GM08714 (cell line): ENCODE measurements around the gene PDE4D.

Experiments
- H3K4me3 ChIP-seq: fragments of 200-500 bp; sonication (Bioruptor generic); 2 replicates; pipeline ENCODE4 v1.5.1; 2014; ENCODE audit warnings: mild to moderate bottlenecking, low read length, inconsistent platforms
- ZNF274 ChIP-seq: IDR thresholded peaks from 2 replicates; pipeline ENCODE4 v1.6.1; 2012; ENCODE audit warnings: mild to moderate bottlenecking, low read depth, low read length

Gene PDE4D

DNA sequence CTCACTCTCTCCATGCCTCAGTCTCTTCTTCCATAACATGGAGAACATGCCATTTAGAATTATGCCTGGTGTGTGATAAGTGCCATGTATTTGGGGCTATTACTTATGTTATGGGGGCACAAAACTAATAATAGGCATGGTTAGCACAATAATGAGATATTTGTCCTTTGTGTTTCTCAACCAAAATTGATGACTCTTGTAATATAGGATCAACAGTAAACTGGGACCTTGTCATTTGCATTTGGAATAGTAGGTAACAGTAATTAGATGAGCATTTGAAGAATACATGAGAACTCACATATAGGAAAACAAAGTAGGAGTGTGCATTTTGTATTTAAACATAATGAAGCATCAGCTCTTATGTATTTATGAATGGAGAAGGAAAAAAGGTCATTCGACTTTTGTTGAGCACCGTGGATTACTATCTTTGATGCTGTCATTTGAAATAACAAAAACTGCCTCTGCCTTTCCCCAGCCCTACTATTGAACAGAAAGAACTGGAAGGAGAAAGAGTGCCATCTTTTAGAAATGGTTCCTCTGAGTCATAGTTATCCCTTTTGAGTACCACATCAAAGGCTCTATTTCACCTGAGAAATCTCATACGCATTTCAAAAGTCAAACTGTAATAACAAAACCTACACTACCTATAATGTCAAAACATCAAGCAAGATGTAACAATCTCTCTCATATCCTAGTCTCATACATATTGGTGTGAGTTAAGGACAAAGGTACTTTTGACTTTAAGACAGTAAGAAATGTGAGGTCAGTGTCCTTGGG is 655.2 kb downstream of the PDE4D start:
- TF ChIP-seq ZNF274 = no peak
- no peak overlapping the region for H3K4me3 ChIP-seq

DNA sequence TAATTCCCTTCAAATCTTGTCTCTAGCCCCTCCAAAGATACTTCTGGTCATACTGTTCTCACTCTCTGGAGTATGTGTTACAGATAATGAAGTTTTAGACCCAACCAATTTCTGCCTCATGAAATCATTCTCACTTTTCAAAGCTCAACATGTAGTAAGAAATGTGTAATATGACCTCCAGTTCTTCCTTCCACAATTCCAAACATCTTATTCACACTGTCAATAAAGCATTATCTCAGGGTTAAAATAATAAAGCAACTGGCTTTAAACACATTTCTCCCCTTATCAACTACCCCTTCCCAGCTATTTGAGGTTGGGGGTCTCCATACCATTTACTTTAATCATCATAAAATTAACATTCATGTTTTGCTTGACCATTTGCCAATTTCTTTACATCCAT is 656.5 kb downstream of the PDE4D start:
- no peak overlapping the region for H3K4me3 ChIP-seq
- no peak for TF ChIP-seq ZNF274

DNA sequence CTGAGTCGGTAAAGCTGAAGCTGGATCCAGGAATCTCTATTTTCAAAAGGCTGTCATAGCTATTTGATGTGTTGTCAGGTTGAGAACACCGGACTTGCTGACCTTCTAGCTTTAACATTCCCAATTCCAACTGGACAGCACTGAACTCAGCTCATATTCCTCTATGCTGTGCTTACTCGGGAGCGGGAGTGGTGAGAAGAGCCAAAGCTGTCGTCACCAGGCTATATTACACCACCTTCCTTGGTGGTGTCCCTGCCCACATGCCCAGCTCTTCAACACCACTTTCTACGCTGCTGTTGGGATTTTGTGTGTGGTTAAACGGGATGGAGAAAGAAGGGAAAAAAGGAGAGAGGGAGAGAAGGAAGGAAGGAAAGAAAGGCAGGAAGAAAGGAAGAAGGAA is 657.1 kb downstream of the PDE4D start:
- no peak for TF ChIP-seq ZNF274

DNA sequence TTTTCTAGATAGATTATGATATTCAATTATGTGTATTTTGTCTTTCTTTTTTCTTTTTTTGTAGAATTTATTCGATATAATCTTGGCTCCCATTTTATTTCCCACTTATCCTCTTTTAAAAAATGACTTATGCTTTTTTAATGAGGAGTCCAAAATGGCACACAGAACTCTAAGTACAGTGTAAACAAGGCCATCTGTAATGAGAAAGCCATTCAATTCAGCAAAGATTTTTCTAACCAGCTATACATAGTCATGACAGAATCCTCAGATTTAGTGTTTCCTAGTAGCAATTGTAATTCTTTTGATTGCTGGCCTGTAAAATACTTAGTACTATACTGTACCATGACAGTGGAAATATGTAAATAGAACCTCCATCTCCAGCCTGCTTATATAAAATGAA is 659.3 kb downstream of the PDE4D start:
- no peak overlapping the region for H3K4me3 ChIP-seq
- no peak for TF ChIP-seq ZNF274

More for the DNA sequence above, 657.1 kb downstream of the PDE4D start:
- H3K4me3 ChIP-seq = no peak overlapping the region

DNA sequence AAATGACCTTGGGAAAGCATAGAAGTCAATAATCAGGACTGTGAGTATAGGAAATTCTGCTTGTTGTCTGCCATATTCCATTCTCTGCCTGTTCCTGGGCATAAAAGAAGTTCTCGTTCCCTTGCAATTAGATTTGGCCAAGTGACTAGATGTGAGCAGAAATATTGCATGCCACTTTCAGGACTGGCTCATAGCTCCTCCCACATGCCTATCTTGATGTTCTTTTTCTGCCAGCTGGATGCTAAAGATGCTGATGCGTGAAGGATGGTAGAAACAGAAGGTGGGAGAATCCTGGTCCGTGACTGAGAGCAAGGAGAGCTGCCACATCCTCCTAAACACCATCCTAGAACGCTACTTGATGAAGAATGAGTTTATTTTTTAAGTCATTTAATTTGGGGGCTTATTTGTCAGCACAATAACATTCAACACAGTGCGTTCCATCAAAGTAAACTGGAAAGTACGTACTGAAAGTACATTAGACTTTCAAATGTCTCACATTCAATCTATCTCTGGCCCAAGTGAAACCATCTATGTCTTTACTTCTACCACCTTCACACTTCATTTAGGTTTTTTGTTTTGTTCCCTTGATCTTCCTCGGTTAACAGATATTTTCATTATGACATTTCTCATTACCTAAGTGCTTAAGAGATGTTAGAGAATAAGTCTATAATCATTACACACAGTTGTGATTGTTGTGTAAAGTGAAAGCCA is 662.1 kb downstream of the PDE4D start:
- H3K4me3 ChIP-seq = no peak overlapping the region
- no peak for TF ChIP-seq ZNF274

DNA sequence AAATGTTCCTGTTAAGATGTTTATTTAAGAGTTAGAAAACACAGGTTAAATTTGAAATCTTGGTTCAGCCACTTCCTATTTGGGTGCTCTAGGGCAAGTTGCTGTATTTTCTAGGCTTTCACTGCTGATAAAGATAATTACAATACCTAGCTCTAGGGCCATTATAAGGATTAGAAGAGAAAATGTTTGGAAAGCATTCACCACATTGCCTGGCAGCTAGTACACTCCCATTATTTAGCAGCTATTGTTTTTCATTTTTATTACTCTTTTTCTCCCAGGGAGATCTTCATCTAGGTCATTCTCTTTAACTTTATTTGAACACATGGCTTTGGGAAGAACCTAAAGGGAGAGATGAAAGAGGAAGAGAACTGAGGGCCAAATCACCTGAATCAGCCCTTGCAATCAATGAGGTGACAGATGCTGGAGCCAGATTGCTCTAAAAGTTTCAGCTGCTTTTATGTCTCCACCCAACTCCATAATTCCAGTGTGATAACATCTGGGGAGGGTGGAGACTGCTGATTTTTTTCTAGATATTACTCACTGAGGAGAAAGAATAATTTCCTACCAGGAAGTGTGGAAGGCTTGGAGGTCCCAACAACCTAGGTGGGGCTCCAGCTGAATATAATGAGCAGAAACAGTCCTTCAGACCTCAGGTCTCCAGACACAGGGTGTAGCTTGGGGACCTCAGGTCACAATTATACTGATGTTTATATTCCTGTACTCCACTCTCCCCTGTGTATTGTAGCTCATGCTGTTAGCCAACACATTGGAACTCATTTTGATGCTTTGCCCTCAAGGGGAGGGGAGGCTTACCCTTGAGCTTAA is 670.6 kb downstream of the PDE4D start:
- no peak overlapping the region for H3K4me3 ChIP-seq
- TF ChIP-seq ZNF274 = no peak

DNA sequence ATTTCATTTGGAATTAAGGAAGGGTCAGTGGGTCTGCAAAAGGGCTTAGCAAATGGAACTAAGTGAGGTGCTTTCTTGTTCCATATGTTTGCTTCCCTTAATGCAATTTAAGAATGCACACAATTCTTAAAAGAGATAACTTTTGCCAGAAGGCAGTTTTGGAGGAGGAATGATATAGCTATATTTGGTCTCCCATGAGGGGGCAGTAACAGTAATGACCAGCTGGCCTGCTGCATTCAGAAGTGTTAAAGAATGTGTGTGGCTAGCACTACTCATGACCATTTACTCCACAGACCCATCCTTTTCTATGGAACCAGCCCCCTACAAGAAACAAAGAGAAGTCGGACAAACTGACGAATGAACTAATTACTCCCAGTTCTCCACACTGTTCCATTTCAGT is 671.8 kb downstream of the PDE4D start:
- no peak for TF ChIP-seq ZNF274

DNA sequence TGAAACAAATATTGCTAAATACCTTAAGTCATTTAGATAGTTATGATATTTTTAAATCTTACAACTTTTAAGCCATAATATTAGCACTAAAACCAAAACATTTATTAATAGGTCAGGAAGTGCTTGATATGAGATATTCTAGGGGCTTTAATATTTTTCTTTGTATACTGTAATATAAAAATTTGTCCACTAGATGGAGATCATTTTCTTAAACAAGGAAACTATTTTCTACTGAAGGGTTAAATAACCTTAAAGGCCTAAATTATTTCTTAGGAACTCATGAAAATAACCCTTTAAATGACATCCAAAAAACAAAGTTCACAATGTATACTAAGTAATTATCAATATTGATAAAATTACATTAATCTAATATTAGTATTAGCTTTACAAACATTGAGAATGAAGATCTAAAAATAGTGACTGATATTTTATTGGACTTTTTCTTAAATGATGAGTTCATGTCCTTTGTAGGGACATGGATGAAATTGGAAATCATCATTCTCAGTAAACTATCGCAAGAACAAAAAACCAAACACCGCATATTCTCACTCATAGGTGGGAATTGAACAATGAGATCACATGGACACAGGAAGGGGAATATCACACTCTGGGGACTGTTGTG is 675.0 kb downstream of the PDE4D start:
- no peak overlapping the region for H3K4me3 ChIP-seq
- no peak for TF ChIP-seq ZNF274

More for the DNA sequence above, 671.8 kb downstream of the PDE4D start:
- no peak overlapping the region for H3K4me3 ChIP-seq

DNA sequence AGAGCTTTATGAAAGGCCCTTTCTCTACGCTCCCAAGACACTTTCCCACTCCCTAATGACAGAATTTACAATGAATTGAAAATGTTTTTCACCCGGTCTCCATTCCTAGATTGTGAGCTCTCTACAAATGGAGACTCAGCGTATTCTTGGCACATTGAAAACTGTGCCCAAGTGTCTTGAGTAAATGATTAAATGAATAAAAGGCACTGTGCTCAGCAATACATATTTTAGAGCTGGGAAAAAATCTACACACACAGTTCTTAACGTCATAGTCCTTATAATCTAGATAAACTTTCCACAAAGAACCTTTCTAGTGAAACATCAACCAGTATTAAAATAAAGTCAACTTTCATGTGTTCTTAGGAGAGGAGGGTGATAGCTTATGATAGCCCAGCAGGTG is 676.7 kb downstream of the PDE4D start:
- no peak overlapping the region for H3K4me3 ChIP-seq
- TF ChIP-seq ZNF274 = no peak

DNA sequence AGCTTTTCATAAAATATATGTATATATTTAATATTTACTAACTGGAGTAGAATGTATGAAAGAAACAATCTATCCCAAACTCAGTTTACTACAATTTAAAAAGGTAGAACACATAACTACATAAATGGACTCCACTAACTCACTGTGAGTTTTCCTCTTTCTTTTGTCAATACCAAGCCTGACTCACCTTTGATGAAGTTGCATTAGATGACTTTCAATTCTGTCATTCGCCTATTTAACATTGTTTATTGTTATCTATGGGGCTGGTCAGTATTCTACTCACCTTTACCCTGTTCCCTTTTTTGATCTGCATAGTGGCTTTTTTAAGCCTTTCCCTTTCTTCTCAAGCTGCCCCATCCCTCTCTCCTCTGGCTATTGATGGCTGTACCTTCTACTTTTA is 680.9 kb downstream of the PDE4D start:
- no peak for TF ChIP-seq ZNF274
- no peak overlapping the region for H3K4me3 ChIP-seq

DNA sequence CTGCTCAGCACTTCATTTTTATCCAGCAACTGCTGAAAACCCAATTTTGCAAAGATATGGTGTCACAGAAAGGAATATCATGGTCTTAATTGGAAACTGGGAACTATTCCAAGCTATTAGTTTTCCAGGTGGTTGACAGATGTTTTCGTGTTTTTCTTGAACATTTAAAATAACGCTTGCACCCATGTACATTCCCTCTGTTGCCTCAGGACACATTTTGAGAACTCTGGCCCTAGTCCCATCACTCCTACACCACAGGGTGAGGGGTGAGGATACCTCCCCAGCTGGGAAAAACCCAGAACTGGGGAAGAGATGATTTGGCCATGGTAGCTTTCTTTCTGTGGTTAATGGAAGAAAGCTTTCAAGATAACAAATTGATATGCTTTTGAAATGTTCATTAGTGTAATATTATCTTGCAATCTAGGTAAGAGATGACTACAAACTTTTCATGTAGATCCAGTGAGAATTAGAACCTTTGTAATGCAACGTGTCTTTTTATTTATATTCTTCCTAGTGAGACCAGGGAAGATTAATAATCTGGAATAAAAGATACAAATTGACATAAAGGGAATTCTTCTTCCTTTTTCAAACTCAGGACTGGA is 683.7 kb downstream of the PDE4D start:
- no peak for TF ChIP-seq ZNF274

DNA sequence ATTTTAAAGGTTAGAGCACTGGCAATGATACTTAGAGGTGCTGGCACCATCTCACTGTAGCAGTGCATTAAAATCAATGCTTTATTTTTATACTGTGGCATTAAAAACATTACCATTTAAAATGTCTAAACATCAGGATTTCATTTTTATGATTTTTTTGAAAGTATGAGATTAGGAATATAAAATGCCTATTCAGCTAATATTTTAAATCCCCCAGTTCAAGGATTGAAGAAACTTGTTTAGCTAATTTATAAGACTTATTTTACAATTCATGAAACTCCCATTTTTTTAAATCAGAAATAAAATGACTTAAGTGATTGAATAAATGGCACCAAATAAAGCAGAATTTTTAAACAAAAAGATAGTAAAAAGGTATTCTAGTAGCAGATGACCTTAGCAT is 685.1 kb downstream of the PDE4D start:
- H3K4me3 ChIP-seq = no peak overlapping the region
- no peak for TF ChIP-seq ZNF274

More for the DNA sequence above, 683.7 kb downstream of the PDE4D start:
- H3K4me3 ChIP-seq = no peak overlapping the region

DNA sequence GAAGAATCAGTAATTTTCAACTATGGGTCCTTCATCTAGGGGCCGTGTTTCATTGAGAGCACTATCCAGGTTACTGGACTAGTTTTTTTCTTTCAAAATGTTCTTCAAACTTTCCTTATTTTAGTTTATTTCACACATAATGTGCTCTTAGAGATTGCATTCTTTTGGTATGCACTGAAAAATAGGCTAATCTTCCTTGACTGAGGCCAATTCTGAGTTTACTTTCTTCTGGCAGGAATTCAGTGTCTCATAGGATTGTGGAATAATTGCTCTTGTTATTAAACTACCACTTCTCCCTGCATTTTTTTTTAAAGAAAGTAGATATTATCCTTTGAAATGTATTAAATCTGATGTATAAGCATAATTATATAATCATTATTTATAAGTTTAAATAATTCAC is 686.1 kb downstream of the PDE4D start:
- no peak overlapping the region for H3K4me3 ChIP-seq
- no peak for TF ChIP-seq ZNF274

DNA sequence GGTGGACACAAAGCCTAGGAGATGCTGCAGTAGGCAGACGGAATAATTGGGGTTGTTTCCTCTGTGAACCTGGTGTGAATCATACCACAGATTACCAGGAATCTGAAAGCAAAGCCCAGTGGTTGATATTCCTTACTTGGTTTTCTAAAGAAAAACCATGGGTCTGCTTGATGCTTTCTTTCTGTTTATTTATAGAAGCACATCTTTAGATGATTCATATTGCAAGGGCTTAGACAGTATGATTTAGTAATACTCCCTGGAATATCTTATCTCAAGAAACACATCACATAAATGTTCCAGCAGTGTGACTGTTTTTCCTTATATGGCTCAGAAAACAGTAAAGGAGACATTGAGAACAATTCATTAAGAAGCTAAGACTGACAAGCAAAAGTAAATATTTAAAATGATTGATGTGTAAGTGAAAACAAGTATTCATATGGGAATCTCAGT is 687.4 kb downstream of the PDE4D start:
- no peak for TF ChIP-seq ZNF274
- no peak overlapping the region for H3K4me3 ChIP-seq
